Smooth muscle cell (in vitro differentiated cells): ENCODE results near the gene DDO. TPM values are rescaled to one million over a fixed set of nuclear protein-coding genes. Genes with fewer than 3 reads are reported as not detected.

Source experiments
- DNase-seq: peaks from one replicate; lab custom pipeline; 2025; ENCODE audit not compliant: unreplicated experiment; lab: John Stamatoyannopoulos, UW
- H2AFZ ChIP-seq: fragments of 200-600 bp; sonication (generic); 2 replicates; pipeline ENCODE4 v1.6.0; 2016; ENCODE audit warnings: antibody characterized with exemption, low read depth, mild to moderate bottlenecking
- H3F3A ChIP-seq: fragments of 200-600 bp; sonication (generic); 2 replicates; pipeline ENCODE4 v1.6.0; 2017; ENCODE audit warnings: antibody characterized with exemption, low read depth
- H3K27ac ChIP-seq: fragments of 200-600 bp; sonication (generic); 2 replicates; pipeline ENCODE4 v1.5.1; 2016; ENCODE audit warnings: low read depth, mild to moderate bottlenecking
- H3K27me3 ChIP-seq: fragments of 200-600 bp; sonication (generic); 2 replicates; pipeline ENCODE4 v1.6.1; 2016; ENCODE audit warnings: low read depth, mild to moderate bottlenecking
- H3K36me3 ChIP-seq: fragments of 200-600 bp; sonication (generic); 2 replicates; pipeline ENCODE4 v1.5.1; 2016; ENCODE audit warnings: low read depth
- H3K4me1 ChIP-seq: fragments of 200-600 bp; sonication (generic); 2 replicates; pipeline ENCODE4 v1.5.1; 2016; ENCODE audit warnings: low read depth
- H3K4me2 ChIP-seq: fragments of 200-600 bp; sonication (generic); 2 replicates; pipeline ENCODE4 v1.6.0; 2016; ENCODE audit warnings: mild to moderate bottlenecking
- H3K4me3 ChIP-seq: fragments of 200-600 bp; sonication (generic); 2 replicates; pipeline ENCODE4 v1.5.1; 2016; ENCODE audit warnings: mild to moderate bottlenecking
- H3K79me2 ChIP-seq: fragments of 200-600 bp; sonication (generic); 2 replicates; pipeline ENCODE4 v1.6.0; 2016; ENCODE audit warnings: low read depth, mild to moderate bottlenecking
- H3K9ac ChIP-seq: fragments of 200-600 bp; sonication (generic); 2 replicates; pipeline ENCODE4 v1.6.0; 2016; ENCODE audit warnings: low read depth
- H3K9me3 ChIP-seq: fragments of 200-600 bp; sonication (generic); replicated peaks from 2 replicates; pipeline ENCODE4 v1.5.1; 2016; ENCODE audit warnings: low read depth
- H4K20me1 ChIP-seq: fragments of 200-600 bp; sonication (generic); 2 replicates; pipeline ENCODE4 v1.6.0; 2016; ENCODE audit warnings: low read depth
- WGBS: methylation state at CpG from one replicate; pipeline ENCODE4 v1.1.7; 2016; ENCODE audit warnings: low lambda C conversion rate; 5-methylcytosine and 5-hydroxymethylcytosine counted together
- polyA plus RNA-seq: library from polyadenylated mRNA; unstranded; fragments of >200 nt; fragmentation: Nextera tagmentation; extraction: Ambion mirVana; gene quantifications from 2 replicates; pipeline ENCODE4 v1.2.1, GENCODE V29; 2016
- total RNA-seq: library from RNA; depleted of rRNA; stranded (reverse); fragments of >200 nt; gene quantifications from 2 replicates; pipeline ENCODE4 v1.2.3, GENCODE V29; 2014
- TF ChIP-seq, protein P1 (sequence below): fragments of 200-600 bp; sonication (generic); IDR thresholded peaks from 2 replicates; pipeline ENCODE4 v1.5.1; 2017; ENCODE audit warnings: borderline replicate concordance, mild to moderate bottlenecking, antibody characterized with exemption; ENCODE audit not compliant: insufficient read depth, poor library complexity, severe bottlenecking

The DDO gene
- total and polyA plus RNA-seq, 2 experiments from 2014 or later = not detected

DNA sequence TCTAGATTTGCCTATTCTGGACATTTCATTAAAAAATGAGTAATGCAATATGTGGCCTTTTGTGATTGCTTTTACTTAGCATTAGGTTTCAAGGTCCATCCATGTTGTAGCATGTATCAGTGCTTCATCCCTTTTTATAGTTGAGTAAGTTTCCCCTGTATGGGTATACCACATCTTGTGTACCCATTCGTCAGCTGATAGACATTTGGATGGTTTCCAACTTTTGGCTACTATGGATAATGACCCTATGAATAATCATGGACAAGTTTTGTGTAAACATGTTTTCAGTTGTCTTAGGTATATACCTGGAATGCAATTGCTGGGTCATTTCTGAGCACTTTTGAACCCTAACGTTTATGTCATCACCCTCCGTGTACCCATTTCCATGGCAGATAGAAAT is 72.6 kb downstream of the DDO start:
- Histone ChIP-seq H3K9me3 (no peaks in the 10 kb centered on the region), H3K4me1 (no peaks in the 10 kb centered on the region), H4K20me1 (no peaks in the 10 kb centered on the region), H2AFZ (no peak overlapping the region), H3K36me3 (no peaks in the 10 kb centered on the region), H3F3A (peaks cover 3% of the 10 kb centered on the region), H3K9ac (no peak overlapping the region), H3K79me2 (no peaks in the 10 kb centered on the region), H3K27ac (no peak overlapping the region), H3K4me2 (no peak overlapping the region), H3K27me3 (no peaks in the 10 kb centered on the region), H3K4me3 (no peak overlapping the region)
- TF ChIP-seq, protein P1, sequence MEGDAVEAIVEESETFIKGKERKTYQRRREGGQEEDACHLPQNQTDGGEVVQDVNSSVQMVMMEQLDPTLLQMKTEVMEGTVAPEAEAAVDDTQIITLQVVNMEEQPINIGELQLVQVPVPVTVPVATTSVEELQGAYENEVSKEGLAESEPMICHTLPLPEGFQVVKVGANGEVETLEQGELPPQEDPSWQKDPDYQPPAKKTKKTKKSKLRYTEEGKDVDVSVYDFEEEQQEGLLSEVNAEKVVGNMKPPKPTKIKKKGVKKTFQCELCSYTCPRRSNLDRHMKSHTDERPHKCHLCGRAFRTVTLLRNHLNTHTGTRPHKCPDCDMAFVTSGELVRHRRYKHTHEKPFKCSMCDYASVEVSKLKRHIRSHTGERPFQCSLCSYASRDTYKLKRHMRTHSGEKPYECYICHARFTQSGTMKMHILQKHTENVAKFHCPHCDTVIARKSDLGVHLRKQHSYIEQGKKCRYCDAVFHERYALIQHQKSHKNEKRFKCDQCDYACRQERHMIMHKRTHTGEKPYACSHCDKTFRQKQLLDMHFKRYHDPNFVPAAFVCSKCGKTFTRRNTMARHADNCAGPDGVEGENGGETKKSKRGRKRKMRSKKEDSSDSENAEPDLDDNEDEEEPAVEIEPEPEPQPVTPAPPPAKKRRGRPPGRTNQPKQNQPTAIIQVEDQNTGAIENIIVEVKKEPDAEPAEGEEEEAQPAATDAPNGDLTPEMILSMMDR = no peak
- DNase-seq = no peak
- 97% methylated on average over 3 of the region's 3 CpGs for WGBS

Other genes with a start within 250 kb of the DDO start
- gene WASF1, start 235.9 kb downstream of the DDO start, total RNA-seq = 16.9 and 39.5 TPM in 2 replicates
- 22.8 and 26.5 TPM in 2 replicates for gene WASF1, start 235.9 kb downstream of the DDO start, polyA plus RNA-seq
- 22.1 and 28.8 TPM in 2 replicates for gene CDC40, start 235.1 kb downstream of the DDO start, total RNA-seq
- 16.9 and 20.9 TPM in 2 replicates for gene CDC40, start 235.1 kb downstream of the DDO start, polyA plus RNA-seq
- 2.6 and 3.3 TPM in 2 replicates for gene METTL24, start 57.2 kb downstream of the DDO start, total RNA-seq
- gene METTL24, start 57.2 kb downstream of the DDO start, polyA plus RNA-seq = 0.74 and 2.0 TPM in 2 replicates
- not detected in 2 replicates for gene SLC22A16, start 61.0 kb upstream of the DDO start, total RNA-seq
- gene SLC22A16, start 61.0 kb upstream of the DDO start, polyA plus RNA-seq = not detected in 2 replicates